HFFc6 (cell line): ENCODE data around the gene PFDN5. TPM values are rescaled to one million over a fixed set of nuclear protein-coding genes. Genes with fewer than 3 reads are reported as not detected.

ENCODE experiments used
- DNase-seq: peaks from one replicate; pipeline ENCODE4 v3.0.0-alpha.2; 2018
- H3K27ac Mint-ChIP-seq: 2 replicates; pipeline ENCODE4 v1.8.0; 2020; ENCODE audit warnings: mild to moderate bottlenecking, mixed read lengths
- H3K27me3 Mint-ChIP-seq: 2 replicates; pipeline ENCODE4 v1.8.0; 2021; ENCODE audit warnings: mild to moderate bottlenecking, moderate library complexity, mixed read lengths; ENCODE audit not compliant: insufficient read depth
- H3K36me3 Mint-ChIP-seq: 2 replicates; pipeline ENCODE4 v1.8.0; 2021; ENCODE audit warnings: low read depth, mixed read lengths
- H3K4me1 Mint-ChIP-seq: 2 replicates; pipeline ENCODE4 v1.8.0; 2020; ENCODE audit warnings: low read depth, mixed read lengths
- H3K4me3 Mint-ChIP-seq: 2 replicates; pipeline ENCODE4 v1.8.0; 2020; ENCODE audit warnings: mild to moderate bottlenecking, moderate library complexity, mixed read lengths
- H3K9me3 Mint-ChIP-seq: 2 replicates; pipeline ENCODE4 v1.8.0; 2020; ENCODE audit warnings: mild to moderate bottlenecking, mixed read lengths
- total RNA-seq, 6 experiments: library from RNA; stranded (reverse); fragmentation: NEBNext Ultra II Directional; extraction: Animal tissue kit (Norgen Biotek cat#: 25700); gene quantifications; 2 replicates in 1 of 6; 3 replicates in 5 of 6; pipeline ENCODE4 v1.2.3, GENCODE V29; 2021
- TF ChIP-seq, protein P1 (sequence below): fragments of 200-600 bp; sonication (generic); IDR thresholded peaks from 2 replicates; pipeline ENCODE4 v1.5.0; 2021; ENCODE audit warnings: antibody characterized with exemption, mild to moderate bottlenecking

The PFDN5 gene
- total RNA-seq, 6 experiments from 2014 or later = 502 to 568 (median 534) TPM

DNA sequence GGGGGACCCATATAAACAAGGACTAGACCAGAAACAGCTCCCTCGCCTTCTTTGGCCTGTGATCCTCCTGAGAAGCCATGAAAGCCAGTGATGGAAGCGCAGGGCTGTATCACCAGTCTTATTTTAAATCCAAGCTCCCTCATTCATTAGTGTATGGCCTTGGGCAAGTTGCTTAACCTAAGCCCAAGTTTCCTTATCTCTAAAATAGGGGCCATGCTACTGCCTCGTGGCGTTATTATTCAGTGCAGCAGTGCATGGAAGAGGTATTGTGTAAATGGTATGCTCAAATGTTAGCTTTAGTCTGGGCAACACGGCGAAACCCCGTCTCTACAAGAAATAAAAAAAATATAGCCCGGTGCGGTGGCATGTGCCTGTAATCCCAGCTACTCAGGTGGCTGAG lies 17.4 kb upstream of the PFDN5 start:
- H3K27me3 Mint-ChIP-seq = no peaks in the 10 kb centered on the region
- TF ChIP-seq, protein P1, sequence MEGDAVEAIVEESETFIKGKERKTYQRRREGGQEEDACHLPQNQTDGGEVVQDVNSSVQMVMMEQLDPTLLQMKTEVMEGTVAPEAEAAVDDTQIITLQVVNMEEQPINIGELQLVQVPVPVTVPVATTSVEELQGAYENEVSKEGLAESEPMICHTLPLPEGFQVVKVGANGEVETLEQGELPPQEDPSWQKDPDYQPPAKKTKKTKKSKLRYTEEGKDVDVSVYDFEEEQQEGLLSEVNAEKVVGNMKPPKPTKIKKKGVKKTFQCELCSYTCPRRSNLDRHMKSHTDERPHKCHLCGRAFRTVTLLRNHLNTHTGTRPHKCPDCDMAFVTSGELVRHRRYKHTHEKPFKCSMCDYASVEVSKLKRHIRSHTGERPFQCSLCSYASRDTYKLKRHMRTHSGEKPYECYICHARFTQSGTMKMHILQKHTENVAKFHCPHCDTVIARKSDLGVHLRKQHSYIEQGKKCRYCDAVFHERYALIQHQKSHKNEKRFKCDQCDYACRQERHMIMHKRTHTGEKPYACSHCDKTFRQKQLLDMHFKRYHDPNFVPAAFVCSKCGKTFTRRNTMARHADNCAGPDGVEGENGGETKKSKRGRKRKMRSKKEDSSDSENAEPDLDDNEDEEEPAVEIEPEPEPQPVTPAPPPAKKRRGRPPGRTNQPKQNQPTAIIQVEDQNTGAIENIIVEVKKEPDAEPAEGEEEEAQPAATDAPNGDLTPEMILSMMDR = no peak
- no peak overlapping the region for H3K27ac Mint-ChIP-seq
- no peak overlapping the region for H3K4me3 Mint-ChIP-seq
- H3K9me3 Mint-ChIP-seq = no peaks in the 10 kb centered on the region
- no peak for DNase-seq
- H3K36me3 Mint-ChIP-seq = peaks cover 10% of the 10 kb centered on the region
- no peaks in the 10 kb centered on the region for H3K4me1 Mint-ChIP-seq

- no peaks in the 10 kb centered on the region for H3K4me1 Mint-ChIP-seq
- H3K27me3 Mint-ChIP-seq = no peaks in the 10 kb centered on the region
- peaks cover 15% of the 10 kb centered on the region for H3K36me3 Mint-ChIP-seq
- H3K9me3 Mint-ChIP-seq = no peaks in the 10 kb centered on the region
- no peak overlapping the region for H3K4me3 Mint-ChIP-seq
- DNase-seq = no peak
- H3K27ac Mint-ChIP-seq = no peak overlapping the region
- TF ChIP-seq, protein P1 = no peak
Measured at GRCh38 chr12:53279283-53279869, 16.0 kb upstream of the PFDN5 start.

DNA sequence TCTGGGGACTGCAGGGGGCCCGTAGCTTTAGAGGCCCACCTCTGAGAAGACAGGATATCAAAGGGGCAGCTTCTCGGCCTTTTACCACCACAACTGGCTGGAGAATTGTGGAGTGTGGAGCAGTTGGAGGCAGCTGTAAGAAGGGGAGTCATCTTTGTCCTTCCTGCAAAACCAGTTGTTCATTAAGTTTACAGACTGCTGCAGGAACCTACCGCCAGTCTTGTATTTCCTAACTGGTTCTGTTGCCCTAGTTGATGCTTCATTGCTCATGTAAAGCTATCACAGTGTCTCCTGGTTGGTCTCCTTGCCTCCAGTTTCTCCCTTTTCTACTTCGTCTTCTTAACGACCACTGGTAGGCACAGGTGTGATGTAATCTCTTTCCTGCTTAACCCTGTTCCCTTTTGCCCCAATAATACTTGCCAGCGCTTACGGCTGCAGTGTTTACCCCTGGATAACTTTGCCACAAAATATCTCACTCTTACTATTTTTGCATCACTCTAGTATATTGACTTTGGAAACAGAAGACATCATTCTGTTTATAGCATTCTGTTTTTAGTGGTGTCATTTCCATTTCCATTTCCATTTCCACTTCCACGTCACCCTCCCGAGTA lies 15.3 kb upstream of the PFDN5 start:
- Mint-ChIP-seq H3K9me3 (no peaks in the 10 kb centered on the region), H3K27ac (no peak overlapping the region)
- TF ChIP-seq, protein P1 = no peak

DNA sequence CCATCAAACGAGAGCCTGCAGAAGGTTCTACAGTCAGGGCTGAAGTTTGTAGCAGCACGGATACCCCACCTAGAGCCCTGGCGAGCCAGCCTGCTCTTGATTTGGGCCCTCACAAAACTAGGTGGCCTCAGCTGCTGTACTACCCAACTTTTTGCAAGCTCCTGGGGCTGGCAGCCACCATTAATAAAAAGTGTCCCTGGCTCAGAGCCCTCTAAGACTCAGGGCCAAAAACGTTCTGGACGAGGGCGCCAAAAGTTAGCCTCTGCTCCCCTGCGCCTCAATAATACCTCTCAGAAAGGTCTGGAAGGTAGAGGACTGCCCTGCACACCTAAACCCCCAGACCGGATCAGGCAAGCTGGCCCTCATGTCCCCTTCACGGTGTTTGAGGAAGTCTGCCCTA lies 8.9 kb upstream of the PFDN5 start:
- Mint-ChIP-seq H3K9me3 (no peaks in the 10 kb centered on the region), H3K27me3 (no peaks in the 10 kb centered on the region; the same call in 1 of the 2 replicates), H3K4me3 (no peak overlapping the region), H3K36me3 (peaks cover 16% of the 10 kb centered on the region), H3K27ac (no peak overlapping the region), H3K4me1 (peaks cover 36% of the 10 kb centered on the region)
- TF ChIP-seq, protein P1 = no peak
- no peak for DNase-seq

More for the DNA sequence above, 15.3 kb upstream of the PFDN5 start:
- Mint-ChIP-seq H3K27me3 (no peaks in the 10 kb centered on the region), H3K36me3 (peaks cover 15% of the 10 kb centered on the region), H3K4me3 (no peak overlapping the region), H3K4me1 (no peaks in the 10 kb centered on the region)
- no peak for DNase-seq

GRCh38 chr12:53287741-53288216 lies 7.6 kb upstream of the PFDN5 start:
- Mint-ChIP-seq H3K27me3 (no peaks in the 10 kb centered on the region; the same call in 1 of the 2 replicates), H3K27ac (peak overlapping the region; percentile 38), H3K9me3 (no peaks in the 10 kb centered on the region), H3K4me1 (peaks cover 36% of the 10 kb centered on the region), H3K4me3 (no peak overlapping the region), H3K36me3 (peaks cover 21% of the 10 kb centered on the region)
- TF ChIP-seq, protein P1 = peak; percentile 84
- peak; percentile 26 for DNase-seq
